Right lobe of liver (tissue), 4 donors: ENCODE results near the gene ALLC.

Source experiments
- CTCF ChIP-seq, 4 donors: fragments of 200-600 bp in 3 of 4; fragments of 450-650 bp in 1 of 4; IDR thresholded peaks; one replicate each; pipeline versions ENCODE4 v1.5.1 to v1.8.0; 2016 to 2022; ENCODE audit warnings: antibody characterized with exemption in 4 of 4, mild to moderate bottlenecking in 2 of 4
- POLR2A ChIP-seq: fragments of 450-650 bp; IDR thresholded peaks from one replicate; pipeline ENCODE4 v1.6.1; 2017; ENCODE audit warnings: antibody characterized with exemption, mild to moderate bottlenecking
- donor health status: DM: no; HTN: no; CAD: no.
- donor health status: DM: no; HTN: no; CAD: no.
- donor health status: DM: no; HTN: yes; CAD: no.

DNA sequence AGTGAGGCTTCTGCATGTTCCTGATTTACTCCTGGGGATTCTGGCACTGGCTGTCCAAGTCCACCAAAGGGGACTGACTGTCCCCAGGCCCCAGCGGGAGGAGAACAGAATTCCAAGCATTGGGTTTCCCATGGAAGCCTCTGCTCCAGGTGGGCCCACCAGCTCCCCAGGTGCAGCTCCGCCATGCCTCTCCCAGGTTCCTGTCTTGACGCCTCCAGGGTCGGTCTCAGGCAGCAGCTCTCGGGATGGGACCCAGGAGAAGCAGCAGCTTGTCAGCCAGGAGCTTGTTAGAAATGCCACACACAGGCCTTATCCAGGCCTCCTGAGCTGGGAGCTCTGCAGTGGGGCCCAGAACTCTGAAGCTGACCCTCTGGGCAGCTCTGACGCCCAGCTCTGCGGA, 93.3 kb downstream of the ALLC start:
- TF ChIP-seq CTCF (IDR thresholded peaks at IDR 0.05) = no peak
- TF ChIP-seq POLR2A = no peak
